Subcutaneous abdominal adipose tissue (tissue), 5 donors: ENCODE measurements around the gene UGT1A6.
"Not testable (repeated sequence)": the region's sequence is repeated elsewhere in the genome, so short reads cannot be mapped to it uniquely, and the experiment has no call there.

ENCODE experiments used
- H3K27ac ChIP-seq: one replicate; pipeline ENCODE4 v1.7.0; 2013; ENCODE audit warnings: low read depth, mild to moderate bottlenecking, inconsistent platforms, low read length, moderate library complexity
- H3K27me3 ChIP-seq, 5 donors: one replicate each; pipeline ENCODE4 v1.7.0; 2013; ENCODE audit warnings: low read length in 5 of 5, inconsistent platforms in 1 of 5; ENCODE audit not compliant: control insufficient read depth in 5 of 5, insufficient read depth in 4 of 5
- H3K36me3 ChIP-seq, 5 donors: one replicate each; pipeline ENCODE4 v1.7.0; 2013; ENCODE audit warnings: low read length in 5 of 5; ENCODE audit not compliant: control insufficient read depth in 5 of 5, insufficient read depth in 5 of 5
- H3K4me1 ChIP-seq, 5 donors: one replicate each; pipeline ENCODE4 v1.7.0; 2013; ENCODE audit warnings: low read length in 5 of 5, mild to moderate bottlenecking in 3 of 5, moderate library complexity in 1 of 5; ENCODE audit not compliant: control insufficient read depth in 5 of 5, insufficient read depth in 5 of 5
- H3K4me3 ChIP-seq, 5 donors: one replicate each; pipeline ENCODE4 v1.7.0; 2013; ENCODE audit warnings: low read length in 5 of 5, low read depth in 1 of 5
- H3K9ac ChIP-seq, 5 donors: one replicate each; pipeline ENCODE4 v1.7.0; 2013; ENCODE audit warnings: low read length in 5 of 5, mild to moderate bottlenecking in 4 of 5, moderate library complexity in 3 of 5
- H3K9me3 ChIP-seq, 5 donors: one replicate each; pipeline ENCODE4 v1.7.0; 2013; ENCODE audit warnings: low read length in 5 of 5; ENCODE audit not compliant: control insufficient read depth in 5 of 5
- donor health status: healthy.
- donor health status: healthy.
- donor health status: healthy.
- donor health status: healthy.
- donor health status: healthy.

The UGT1A6 gene

GRCh38 chr2:233692648-233693047 is at the start of gene UGT1A6:
UGT1A6 (plus strand) TSS chr2:233692890; CDS start chr2:233693005, 115 bp downstream.
- no peak within 1 kb of the TSS for H3K9ac ChIP-seq
- no peak within 1 kb of the TSS for H3K4me3 ChIP-seq
- H3K27ac ChIP-seq, result no peak within 1 kb of the TSS
- no peaks in the 10 kb centered on the region for H3K9me3 ChIP-seq
- no peaks in the 10 kb centered on the region for H3K4me1 ChIP-seq
- no peaks in the 10 kb centered on the region for H3K36me3 ChIP-seq
- H3K27me3 ChIP-seq, result no peaks in the 10 kb centered on the region

- H3K4me3 ChIP-seq, result no peak overlapping the region
- no peak overlapping the region for H3K9ac ChIP-seq
- peaks cover 0 to 10% (median 3%) of the 10 kb centered on the region in 5 donors for H3K9me3 ChIP-seq
These were observed 49.6 kb upstream of the UGT1A6 start for GRCh38 chr2:233643128-233643527.

GRCh38 chr2:233646033-233646432 is 46.7 kb upstream of the UGT1A6 start:
- not testable (repeated sequence) for H3K27me3 ChIP-seq, H3K4me3 ChIP-seq, H3K27ac ChIP-seq, H3K9me3 ChIP-seq, H3K36me3 ChIP-seq, H3K9ac ChIP-seq, H3K4me1 ChIP-seq

More at GRCh38 chr2:233643128-233643527, 49.6 kb upstream of the UGT1A6 start:
- no peaks in the 10 kb centered on the region for H3K27me3 ChIP-seq
- no peaks in the 10 kb centered on the region for H3K36me3 ChIP-seq
- H3K27ac ChIP-seq, result no peak overlapping the region
- no peaks in the 10 kb centered on the region for H3K4me1 ChIP-seq

- Histone ChIP-seq H3K36me3 (no peaks in the 10 kb centered on the region), H3K4me3 (no peak overlapping the region), H3K4me1 (no peaks in the 10 kb centered on the region), H3K27ac (no peak overlapping the region), H3K27me3 (no peaks in the 10 kb centered on the region), H3K9me3 (peaks cover 0 to 2% (median under 1%) of the 10 kb centered on the region in 5 donors), H3K9ac (no peak overlapping the region)
These were observed 41.7 kb upstream of the UGT1A6 start for GRCh38 chr2:233650981-233651380.

GRCh38 chr2:233651430-233651829 is 41.3 kb upstream of the UGT1A6 start:
- Histone ChIP-seq H3K4me1 (no peaks in the 10 kb centered on the region), H3K9ac (no peak overlapping the region), H3K27ac (no peak overlapping the region), H3K9me3 (no peaks in the 10 kb centered on the region), H3K36me3 (no peaks in the 10 kb centered on the region), H3K27me3 (no peaks in the 10 kb centered on the region), H3K4me3 (no peak overlapping the region)

- no peaks in the 10 kb centered on the region for H3K9me3 ChIP-seq
- no peak overlapping the region for H3K9ac ChIP-seq
- H3K36me3 ChIP-seq, result no peaks in the 10 kb centered on the region
- no peak overlapping the region for H3K27ac ChIP-seq
- H3K4me1 ChIP-seq, result no peaks in the 10 kb centered on the region
- no peak overlapping the region for H3K4me3 ChIP-seq
- H3K27me3 ChIP-seq, result no peaks in the 10 kb centered on the region
These were observed 38.2 kb upstream of the UGT1A6 start for GRCh38 chr2:233654501-233654900.

GRCh38 chr2:233655043-233655442 is 37.6 kb upstream of the UGT1A6 start:
- no peak overlapping the region for H3K27ac ChIP-seq
- H3K9ac ChIP-seq, result no peak overlapping the region
- no peaks in the 10 kb centered on the region for H3K36me3 ChIP-seq
- no peaks in the 10 kb centered on the region for H3K27me3 ChIP-seq
- no peak overlapping the region for H3K4me3 ChIP-seq
- no peaks in the 10 kb centered on the region for H3K4me1 ChIP-seq
- H3K9me3 ChIP-seq, result no peaks in the 10 kb centered on the region

- H3K9ac ChIP-seq, H3K4me1 ChIP-seq, H3K4me3 ChIP-seq, H3K9me3 ChIP-seq, H3K27me3 ChIP-seq, H3K27ac ChIP-seq, H3K36me3 ChIP-seq: not testable (repeated sequence)
These were observed 36.7 kb upstream of the UGT1A6 start for GRCh38 chr2:233655943-233656342.

- Histone ChIP-seq H3K4me3 (no peak overlapping the region), H3K9me3 (no peaks in the 10 kb centered on the region), H3K36me3 (no peaks in the 10 kb centered on the region), H3K27ac (no peak overlapping the region), H3K9ac (no peak overlapping the region), H3K27me3 (no peaks in the 10 kb centered on the region), H3K4me1 (no peaks in the 10 kb centered on the region)
These were observed 36.2 kb upstream of the UGT1A6 start for GRCh38 chr2:233656443-233656842.

- Histone ChIP-seq H3K36me3 (no peaks in the 10 kb centered on the region), H3K9me3 (peaks cover 0 to 2% (median 0%) of the 10 kb centered on the region in 5 donors), H3K4me3 (no peak overlapping the region), H3K4me1 (no peaks in the 10 kb centered on the region), H3K9ac (no peak overlapping the region), H3K27me3 (no peaks in the 10 kb centered on the region), H3K27ac (no peak overlapping the region)
These were observed 34.1 kb upstream of the UGT1A6 start for GRCh38 chr2:233658610-233659009.

- Histone ChIP-seq H3K36me3 (no peaks in the 10 kb centered on the region), H3K4me1 (no peaks in the 10 kb centered on the region), H3K9me3 (peaks cover 0 to 4% (median 0%) of the 10 kb centered on the region in 5 donors), H3K4me3 (no peak overlapping the region), H3K27ac (no peak overlapping the region), H3K9ac (no peak overlapping the region), H3K27me3 (no peaks in the 10 kb centered on the region)
These were observed 28.8 kb upstream of the UGT1A6 start for GRCh38 chr2:233663911-233664310.
